GM12878 (cell line): ENCODE measurements around the gene EGF. TPM values are rescaled to one million over a fixed set of nuclear protein-coding genes. Genes with fewer than 3 reads are reported as not detected.

Experiments
- ATAC-seq: fragments of 200-7000 bp; cut with Tn5 transposase; 3 replicates; pipeline ENCODE4 v1.9.1; 2020; ENCODE audit warnings: mild to moderate bottlenecking, moderate library complexity
- BruUV-seq: library from RNA; stranded (reverse); fragments of 400-500 nt; replicated peaks from 2 replicates; lab custom pipeline; 2021; lab: Mats Ljungman, UMichigan
- CTCF ChIA-PET: fragments of 300-600 bp; sonication (Branson Sonifier 250); formaldehyde crosslinking; extraction: SDS; loops from one replicate; lab custom pipeline; 2021; ENCODE audit warnings: inconsistent platforms; lab: Yijun Ruan, JAX
- POLR2A ChIA-PET: fragments of 350-600 bp; formaldehyde crosslinking; extraction: SDS; loops from one replicate; lab custom pipeline; 2021; ENCODE audit warnings: inconsistent platforms; lab: Charles Lee
- RAD21 ChIA-PET: fragments of 300-600 bp; sonication (Branson Sonifier 250); formaldehyde crosslinking; loops from one replicate; lab custom pipeline; 2023; ENCODE audit warnings: antibody characterized with exemption; ENCODE audit not compliant: unreplicated experiment; lab: Charles Lee
- SMC1A ChIA-PET: fragments of 300-600 bp; sonication (Branson Sonifier 250); formaldehyde crosslinking; loops from one replicate; lab custom pipeline; 2023; ENCODE audit not compliant: unreplicated experiment, uncharacterized antibody; lab: Charles Lee
- DNase-seq: peaks from one replicate; pipeline ENCODE4 v3.0.0-alpha.2; 2011; ENCODE audit warnings: low read depth, low spot score
- FAIRE-seq: peaks from 3 replicates; lab custom pipeline; 2011; peaks lifted over from hg19 to GRCh38; lab: Jason Lieb, UNC
- H2AFZ ChIP-seq: 2 replicates; pipeline ENCODE4 v1.6.0; 2011; ENCODE audit warnings: low read depth, low read length, control low read depth; ENCODE audit not compliant: control insufficient read depth
- H3K27ac ChIP-seq: 2 replicates; pipeline ENCODE4 v1.5.1; 2011; ENCODE audit warnings: control low read depth; ENCODE audit not compliant: control insufficient read depth, insufficient read depth
- H3K27me3 ChIP-seq, 2 experiments: replicated peaks in 1 of 2; 2 replicates each; pipeline versions ENCODE4 v1.6.0 to v1.6.1; 2011; ENCODE audit warnings: low read length in 1 of 2; ENCODE audit not compliant: control insufficient read depth in 2 of 2, insufficient read depth in 2 of 2
- H3K36me3 ChIP-seq, 2 experiments: 2 replicates each; pipeline ENCODE4 v1.5.1; 2011; ENCODE audit warnings: low read length in 1 of 2; ENCODE audit not compliant: control insufficient read depth in 2 of 2, insufficient read depth in 2 of 2
- H3K4me1 ChIP-seq: 2 replicates; pipeline ENCODE4 v1.6.1; 2011; ENCODE audit warnings: mild to moderate bottlenecking, low read length, moderate library complexity, mixed read lengths; ENCODE audit not compliant: control insufficient read depth, insufficient read depth
- H3K4me2 ChIP-seq: 2 replicates; pipeline ENCODE4 v1.6.0; 2011; ENCODE audit warnings: control low read depth; ENCODE audit not compliant: control insufficient read depth, insufficient read depth
- H3K4me3 ChIP-seq: fragments of 200-600 bp; sonication (generic); 2 replicates; pipeline ENCODE4 v1.5.1; 2016
- H3K79me2 ChIP-seq: 2 replicates; pipeline ENCODE4 v1.6.0; 2011; ENCODE audit warnings: low read length; ENCODE audit not compliant: control insufficient read depth, insufficient read depth
- H3K9ac ChIP-seq: 2 replicates; pipeline ENCODE4 v1.8.0; 2011; ENCODE audit warnings: low read length, control low read depth, mixed read lengths; ENCODE audit not compliant: control insufficient read depth, insufficient read depth
- H3K9me3 ChIP-seq: replicated peaks from 3 replicates; pipeline ENCODE4 v1.5.1; 2011; ENCODE audit warnings: mild to moderate bottlenecking, low read length; ENCODE audit not compliant: control insufficient read depth, insufficient read depth
- H4K20me1 ChIP-seq: 2 replicates; pipeline ENCODE4 v1.6.0; 2011; ENCODE audit not compliant: control insufficient read depth, insufficient read depth
- BMI1 ChIP-seq: fragments of 450-650 bp; IDR thresholded peaks from 2 replicates; pipeline ENCODE4 v1.6.1; 2016; ENCODE audit warnings: mild to moderate bottlenecking, moderate library complexity, borderline replicate concordance
- CBX5 ChIP-seq: sonication (generic); IDR thresholded peaks from 2 replicates; pipeline ENCODE4 v1.6.1; 2016; ENCODE audit warnings: low read depth, moderate library complexity, mild to moderate bottlenecking, inconsistent platforms
- CHD1 ChIP-seq: IDR thresholded peaks from 2 replicates; pipeline ENCODE4 v1.6.1; 2012; ENCODE audit warnings: low read depth, low read length, improper control_type of control experiment
- EGR1 ChIP-seq, 2 experiments: IDR thresholded peaks; 1 replicate in 1 of 2; 2 replicates in 1 of 2; pipeline ENCODE4 v1.6.1; 2011 to 2012; ENCODE audit warnings: low read depth in 2 of 2, low read length in 2 of 2, borderline replicate concordance in 1 of 2, mild to moderate bottlenecking in 1 of 2, moderate library complexity in 1 of 2
- ESRRA ChIP-seq: IDR thresholded peaks from 2 replicates; pipeline ENCODE4 v1.6.1; 2012; ENCODE audit warnings: mild to moderate bottlenecking, low read length, improper control_type of control experiment
- FOXM1 ChIP-seq: IDR thresholded peaks from 2 replicates; pipeline ENCODE4 v1.6.1; 2012; ENCODE audit warnings: low read depth, mild to moderate bottlenecking, inconsistent platforms, low read length, moderate library complexity
- GABPA ChIP-seq: IDR thresholded peaks from 2 replicates; pipeline ENCODE4 v1.6.1; 2014; ENCODE audit warnings: antibody characterized with exemption, low read depth, mild to moderate bottlenecking, inconsistent platforms
- HDAC2 ChIP-seq: fragments of 200-600 bp; sonication (generic); IDR thresholded peaks from 2 replicates; pipeline ENCODE4 v1.6.1; 2017
- JUND ChIP-seq: IDR thresholded peaks from 2 replicates; pipeline ENCODE4 v1.6.1; 2012; ENCODE audit warnings: low read depth, mild to moderate bottlenecking, low read length, improper control_type of control experiment, moderate library complexity
- KDM1A ChIP-seq: fragments of 200-600 bp; sonication (generic); IDR thresholded peaks from 2 replicates; pipeline ENCODE4 v1.6.1; 2016; ENCODE audit warnings: borderline replicate concordance
- MAX ChIP-seq: IDR thresholded peaks from 2 replicates; pipeline ENCODE4 v1.6.1; 2012; ENCODE audit warnings: low read depth, low read length, improper control_type of control experiment
- MEF2A ChIP-seq: IDR thresholded peaks from 2 replicates; pipeline ENCODE4 v1.6.1; 2011; ENCODE audit warnings: low read depth, mild to moderate bottlenecking, low read length, moderate library complexity; ENCODE audit not compliant: insufficient read depth
- MTA3 ChIP-seq: IDR thresholded peaks from 2 replicates; pipeline ENCODE4 v1.6.1; 2012; ENCODE audit warnings: low read length, inconsistent platforms, borderline replicate concordance
- MXI1 ChIP-seq: fragments of 150-350 bp; IDR thresholded peaks from 2 replicates; pipeline ENCODE4 v1.6.1; 2011; ENCODE audit warnings: low read depth, mild to moderate bottlenecking, inconsistent platforms, low read length, improper control_type of control experiment
- MYC ChIP-seq: IDR thresholded peaks from 2 replicates; pipeline ENCODE4 v1.6.1; 2011; ENCODE audit warnings: mild to moderate bottlenecking, low read length, moderate library complexity, inconsistent platforms; ENCODE audit not compliant: insufficient read depth, insufficient replicate concordance, insufficient read length, severe bottlenecking
- PAX5 ChIP-seq: IDR thresholded peaks from 2 replicates; pipeline ENCODE4 v1.6.1; 2011; ENCODE audit warnings: low read depth, low read length, borderline replicate concordance
- POLR2AphosphoS2 ChIP-seq: IDR thresholded peaks from 2 replicates; pipeline ENCODE4 v1.6.1; 2011; ENCODE audit warnings: low read depth, mild to moderate bottlenecking, low read length, improper control_type of control experiment, moderate library complexity
- RELA ChIP-seq: fragments of 450-650 bp; IDR thresholded peaks from 2 replicates; pipeline ENCODE4 v1.8.0; 2014; ENCODE audit warnings: borderline replicate concordance; ENCODE audit not compliant: partially characterized antibody
- SIX5 ChIP-seq: IDR thresholded peaks from 2 replicates; pipeline ENCODE4 v1.6.1; 2011; ENCODE audit warnings: mild to moderate bottlenecking, low read depth, low read length, moderate library complexity; ENCODE audit not compliant: severe bottlenecking
- SMC3 ChIP-seq: IDR thresholded peaks from 2 replicates; pipeline ENCODE4 v1.6.1; 2011; ENCODE audit warnings: low read length, improper control_type of control experiment, borderline replicate concordance
- ZNF384 ChIP-seq: IDR thresholded peaks from 2 replicates; pipeline ENCODE4 v1.6.1; 2012; ENCODE audit warnings: low read depth, mild to moderate bottlenecking, low read length, improper control_type of control experiment, borderline replicate concordance
- WGBS: methylation state at CpG from one replicate; pipeline ENCODE4 v1.1.6; 2016; ENCODE audit warnings: low lambda C conversion rate; ENCODE audit not compliant: insufficient replicate concordance, insufficient coverage; ENCODE audit errors: missing lambda C conversion rate; 5-methylcytosine and 5-hydroxymethylcytosine counted together
- in situ Hi-C: fragments of 300-500 bp; cut with MboI; formaldehyde crosslinking; loops from 9 replicates; pipeline ENCODE4 v1.14.3; 2018; ENCODE audit warnings: mixed read lengths
- intact Hi-C: fragments of 100-400 bp; cut with micrococcal nuclease; formaldehyde crosslinking; loops from one replicate; pipeline ENCODE4 v1.14.2; 2022; ENCODE audit not compliant: unreplicated experiment
- polyA plus RNA-seq, 11 experiments: library from polyadenylated mRNA; depleted of rRNA in 4 of 11; unstranded in 6 of 11; stranded (reverse) in 5 of 11; fragments of >200 nt; fragmentation: Nextera tagmentation in 4 of 11; fragmentation: Illumina TruSeq in 1 of 11; extraction: Ambion mirVana in 4 of 11; extraction: Trizol in 1 of 11; gene quantifications; 1 replicate in 1 of 11; 2 replicates in 10 of 11; pipeline versions ENCODE4 v1.2.1 to v1.2.3, GENCODE V29; 2011 to 2016; ENCODE audit warnings: inconsistent platforms in 2 of 11, missing spikeins in 2 of 11, low read depth in 1 of 11
- total RNA-seq, 4 experiments: library from RNA; depleted of rRNA in 3 of 4; stranded (reverse); fragments of >200 nt in 3 of 4; fragmentation: Illumina TruSeq in 1 of 4; extraction: Trizol in 1 of 4; gene quantifications; 2 replicates each; pipeline versions ENCODE4 v1.2.1 to v1.2.3, GENCODE V29; 2013 to 2021

Gene EGF
- total and polyA plus RNA-seq, 10 of the 15 experiments (the other 5 are each of a cell fraction or from before 2014, with no cell fraction given) = 0.02 to 0.90 (median 0.19) TPM; not detected in 4

GRCh38 chr4:110005461-110006056 lies 92.9 kb downstream of the EGF start:
- SMC1A ChIA-PET = interaction anchor here (0.6 to 6.9 kb wide), 31 partner anchors 12 to 516 kb away, joined by 3 to 114 read pairs (median 4); no protein-coding TSS in a partner anchor
- TF ChIP-seq MEF2A = no peak
- no peak for TF ChIP-seq POLR2AphosphoS2
- peak; percentile 83; the same call in 1 of the 2 replicates for TF ChIP-seq SMC3
- no peak for TF ChIP-seq MAX
- no peak for TF ChIP-seq PAX5
- no peak for TF ChIP-seq SIX5
- no peak for TF ChIP-seq KDM1A
- TF ChIP-seq ESRRA = no peak
- no peak for TF ChIP-seq ZNF384
- no peak for TF ChIP-seq JUND
- no peak for TF ChIP-seq MYC
- no peak for TF ChIP-seq HDAC2
- TF ChIP-seq CBX5 = no peak
- TF ChIP-seq GABPA = no peak
- TF ChIP-seq BMI1 = no peak
- no peak for TF ChIP-seq MTA3
- TF ChIP-seq FOXM1 = no peak
- TF ChIP-seq EGR1 (IDR thresholded peaks at IDR 0.05; ENCODE audit: borderline replicate concordance in 1 of 2, low read depth in 2 of 2, low read length in 2 of 2) = no peak
- no peak for TF ChIP-seq CHD1
- TF ChIP-seq MXI1 = no peak
- peak; percentile 91 for TF ChIP-seq RELA

More at GRCh38 chr4:110005461-110006056, 92.9 kb downstream of the EGF start:
- intact Hi-C loops = loop anchor here (1.0 to 5.0 kb wide), 5 partner anchors 192 to 510 kb away; partner anchors contain the start of gene ELOVL6
- no peak overlapping the region for H2AFZ ChIP-seq
- H3K36me3 ChIP-seq = no peaks in the 10 kb centered on the region
- peaks cover 4% of the 10 kb centered on the region; the same call in 1 of the 2 replicates for H3K4me1 ChIP-seq
- H3K9me3 ChIP-seq = no peaks in the 10 kb centered on the region
- H3K4me3 ChIP-seq = no peak overlapping the region
- DNase-seq (peak; percentile 43), FAIRE-seq (peak; percentile 96), ATAC-seq (peak; percentile 91)
- ChIA-PET RAD21 (interaction anchor here (0.6 to 4.2 kb wide), 20 partner anchors 9 to 1620 kb away, joined by 3 to 52 read pairs (median 4); partner anchors contain the start of gene ELOVL6), POLR2A (no interaction called here), CTCF (interaction anchor here (0.6 to 22.1 kb wide), 35 partner anchors 8 to 582 kb away, joined by 3 to 812 read pairs (median 5); no protein-coding TSS in a partner anchor)
- in situ Hi-C loops = loop anchor here (10.0 to 25.0 kb wide), 2 partner anchors 309 to 1282 kb away; no protein-coding TSS in a partner anchor
- no peaks in the 10 kb centered on the region for H4K20me1 ChIP-seq
- H3K27ac ChIP-seq = no peak overlapping the region
- no peaks in the 10 kb centered on the region for H3K27me3 ChIP-seq
- H3K79me2 ChIP-seq = no peaks in the 10 kb centered on the region
- no peak overlapping the region for H3K4me2 ChIP-seq
- BruUV-seq = no TSS peak
- WGBS = 4% methylated on average over 1 of the region's 1 CpG
- no peak overlapping the region for H3K9ac ChIP-seq
